Measurements from ENCODE around the gene XPO4.
"Not testable (repeated sequence)": the region's sequence is repeated elsewhere in the genome, so short reads cannot be mapped to it uniquely, and the experiment has no call there.

XPO4 gene

GRCh38 chr13:20890540-20890939, 12.0 kb downstream of the XPO4 start:
- DNase-seq: not testable (repeated sequence)

GRCh38 chr13:20882206-20882605, 20.3 kb downstream of the XPO4 start:
- DNase-seq: no peak

- no peak for DNase-seq
Observed at GRCh38 chr13:20877902-20878301, 24.6 kb downstream of the XPO4 start.

- not testable (repeated sequence) for DNase-seq
Observed at GRCh38 chr13:20876802-20877201, 25.7 kb downstream of the XPO4 start.

GRCh38 chr13:20874439-20874838, 28.1 kb downstream of the XPO4 start:
- not testable (repeated sequence) for DNase-seq

GRCh38 chr13:20873348-20873747, 29.2 kb downstream of the XPO4 start:
- DNase-seq: no peak

GRCh38 chr13:20870829-20871228, 31.7 kb downstream of the XPO4 start:
- no peak for DNase-seq

GRCh38 chr13:20869540-20869939, 33.0 kb downstream of the XPO4 start:
- no peak for DNase-seq

- DNase-seq: no peak
Observed at GRCh38 chr13:20867408-20867807, 35.1 kb downstream of the XPO4 start.

GRCh38 chr13:20861666-20862065, 40.9 kb downstream of the XPO4 start:
- DNase-seq: not testable (repeated sequence)

- no peak for DNase-seq
Observed at GRCh38 chr13:20860844-20861243, 41.7 kb downstream of the XPO4 start.

GRCh38 chr13:20856650-20857049, 45.9 kb downstream of the XPO4 start:
- no peak for DNase-seq

GRCh38 chr13:20851844-20852402, 50.6 kb downstream of the XPO4 start:
- DNase-seq: no peak

- no peak for DNase-seq
Observed at GRCh38 chr13:20848944-20849343, 53.6 kb downstream of the XPO4 start.

- DNase-seq: no peak
Observed at GRCh38 chr13:20848203-20848602, 54.3 kb downstream of the XPO4 start.

GRCh38 chr13:20847296-20847695, 55.2 kb downstream of the XPO4 start:
- no peak for DNase-seq

- DNase-seq: no peak
Observed at GRCh38 chr13:20843166-20843565, 59.4 kb downstream of the XPO4 start.

- no peak for DNase-seq
Observed at GRCh38 chr13:20840568-20840967, 62.0 kb downstream of the XPO4 start.

GRCh38 chr13:20833900-20834679, 68.5 kb downstream of the XPO4 start:
- DNase-seq: no peak

GRCh38 chr13:20832861-20833260, 69.7 kb downstream of the XPO4 start:
- DNase-seq: no peak

GRCh38 chr13:20831933-20832332, 70.6 kb downstream of the XPO4 start:
- DNase-seq: no peak

GRCh38 chr13:20831254-20831653, 71.3 kb downstream of the XPO4 start:
- no peak for DNase-seq

- peak; percentile 37 for DNase-seq
Observed at GRCh38 chr13:20828539-20829364, 73.8 kb downstream of the XPO4 start.
